Iris pigment epithelial cell (primary cell): Measurements from ENCODE around the gene FANCI.

Source experiments
- DNase-seq: peaks from one replicate; pipeline ENCODE4 v3.0.0-alpha.2; 2011; ENCODE audit warnings: low read depth

Gene FANCI

GRCh38 chr15:89361451-89362202 lies 117.8 kb downstream of the FANCI start:
- DNase-seq: peak; percentile 56

- no peak for DNase-seq
Measured at GRCh38 chr15:89362203-89363101, 118.7 kb downstream of the FANCI start.

GRCh38 chr15:89363133-89363532 lies 119.4 kb downstream of the FANCI start:
- DNase-seq: no peak

- no peak for DNase-seq
Measured at GRCh38 chr15:89363770-89364169, 120.0 kb downstream of the FANCI start.

GRCh38 chr15:89364341-89364740 lies 120.6 kb downstream of the FANCI start:
- DNase-seq: no peak

- DNase-seq: no peak
Measured at GRCh38 chr15:89364741-89365450, 121.1 kb downstream of the FANCI start.

- DNase-seq: no peak
Measured at GRCh38 chr15:89365462-89366065, 121.8 kb downstream of the FANCI start.
